ENCODE measurements around the gene OR6P1.

OR6P1 gene, protein sequence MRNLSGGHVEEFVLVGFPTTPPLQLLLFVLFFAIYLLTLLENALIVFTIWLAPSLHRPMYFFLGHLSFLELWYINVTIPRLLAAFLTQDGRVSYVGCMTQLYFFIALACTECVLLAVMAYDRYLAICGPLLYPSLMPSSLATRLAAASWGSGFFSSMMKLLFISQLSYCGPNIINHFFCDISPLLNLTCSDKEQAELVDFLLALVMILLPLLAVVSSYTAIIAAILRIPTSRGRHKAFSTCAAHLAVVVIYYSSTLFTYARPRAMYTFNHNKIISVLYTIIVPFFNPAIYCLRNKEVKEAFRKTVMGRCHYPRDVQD

DNA sequence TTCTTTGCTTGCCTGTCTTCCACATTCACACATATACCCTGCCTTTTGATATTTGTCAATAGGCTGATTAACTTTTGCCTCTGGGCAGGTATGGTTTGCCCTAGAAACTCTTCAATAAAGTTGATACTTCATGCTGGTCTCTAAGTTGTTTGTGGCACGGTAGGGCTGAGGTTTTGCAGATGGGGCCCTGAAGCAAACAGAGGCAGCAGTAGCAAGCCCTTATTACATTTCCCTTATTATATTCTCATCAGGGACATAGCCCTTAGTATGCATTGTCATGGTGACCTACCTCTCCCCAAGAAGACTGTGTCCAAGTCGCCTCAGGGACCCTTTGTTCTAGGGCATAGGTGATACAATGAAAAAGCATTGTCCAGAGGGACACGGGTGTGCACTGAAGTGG is at the start of gene OR6P1:
TSS of gene OR6P1 (minus strand) at position 101 of the 400 bp plus-strand sequence. CDS start 6,976 bp downstream, outside the sequence.
- DNase-seq (ENCODE audit: low spot score), result no peak
- TF ChIP-seq, protein P1, sequence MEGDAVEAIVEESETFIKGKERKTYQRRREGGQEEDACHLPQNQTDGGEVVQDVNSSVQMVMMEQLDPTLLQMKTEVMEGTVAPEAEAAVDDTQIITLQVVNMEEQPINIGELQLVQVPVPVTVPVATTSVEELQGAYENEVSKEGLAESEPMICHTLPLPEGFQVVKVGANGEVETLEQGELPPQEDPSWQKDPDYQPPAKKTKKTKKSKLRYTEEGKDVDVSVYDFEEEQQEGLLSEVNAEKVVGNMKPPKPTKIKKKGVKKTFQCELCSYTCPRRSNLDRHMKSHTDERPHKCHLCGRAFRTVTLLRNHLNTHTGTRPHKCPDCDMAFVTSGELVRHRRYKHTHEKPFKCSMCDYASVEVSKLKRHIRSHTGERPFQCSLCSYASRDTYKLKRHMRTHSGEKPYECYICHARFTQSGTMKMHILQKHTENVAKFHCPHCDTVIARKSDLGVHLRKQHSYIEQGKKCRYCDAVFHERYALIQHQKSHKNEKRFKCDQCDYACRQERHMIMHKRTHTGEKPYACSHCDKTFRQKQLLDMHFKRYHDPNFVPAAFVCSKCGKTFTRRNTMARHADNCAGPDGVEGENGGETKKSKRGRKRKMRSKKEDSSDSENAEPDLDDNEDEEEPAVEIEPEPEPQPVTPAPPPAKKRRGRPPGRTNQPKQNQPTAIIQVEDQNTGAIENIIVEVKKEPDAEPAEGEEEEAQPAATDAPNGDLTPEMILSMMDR (IDR thresholded peaks at IDR 0.05; ENCODE audit: extremely low read depth, missing control alignments), result no peak

DNA sequence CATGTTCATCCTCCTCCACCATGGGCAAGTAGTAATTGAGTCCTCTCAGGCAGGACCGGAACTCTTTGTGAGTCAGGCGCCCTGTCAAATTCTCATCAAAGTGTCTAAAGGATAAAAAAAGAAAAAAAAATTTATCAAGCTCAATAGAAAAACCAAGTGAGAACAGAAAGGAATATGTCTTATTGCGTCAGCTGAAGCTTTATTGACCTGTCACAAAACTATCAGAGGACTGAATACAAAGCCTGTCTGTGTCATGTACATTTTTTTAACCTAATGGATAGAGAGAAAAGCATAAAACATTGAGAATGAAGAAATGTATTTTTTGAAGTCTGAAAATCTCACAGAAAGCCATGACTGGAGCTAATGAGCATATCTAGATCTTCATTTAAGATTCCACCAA is 43.4 kb upstream of the OR6P1 start:
- DNase-seq (ENCODE audit: low spot score), result no peak
- TF ChIP-seq, protein P1 (IDR thresholded peaks at IDR 0.05; ENCODE audit: extremely low read depth, missing control alignments), result no peak

DNA sequence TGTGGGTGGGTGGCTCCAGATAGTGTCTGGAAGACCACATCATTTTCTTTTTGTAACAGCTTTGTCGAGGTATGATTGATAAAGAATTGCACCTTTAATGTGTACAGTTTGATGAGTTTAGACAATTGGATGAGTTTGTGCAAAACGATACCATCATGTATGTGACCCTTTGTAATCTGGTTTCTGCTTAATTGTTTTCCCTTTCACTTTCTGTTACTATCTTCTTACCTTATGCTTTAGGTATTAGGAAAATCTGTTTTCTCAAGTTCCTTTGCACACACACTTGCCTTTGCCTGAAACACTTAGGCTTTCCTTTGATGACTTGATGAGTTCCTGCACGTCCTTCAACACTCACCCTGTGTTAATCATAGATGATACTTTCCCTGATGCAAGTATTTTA is 41.5 kb upstream of the OR6P1 start:
- DNase-seq (ENCODE audit: low spot score), result no peak
- TF ChIP-seq, protein P1 (IDR thresholded peaks at IDR 0.05; ENCODE audit: extremely low read depth, missing control alignments), result no peak

DNA sequence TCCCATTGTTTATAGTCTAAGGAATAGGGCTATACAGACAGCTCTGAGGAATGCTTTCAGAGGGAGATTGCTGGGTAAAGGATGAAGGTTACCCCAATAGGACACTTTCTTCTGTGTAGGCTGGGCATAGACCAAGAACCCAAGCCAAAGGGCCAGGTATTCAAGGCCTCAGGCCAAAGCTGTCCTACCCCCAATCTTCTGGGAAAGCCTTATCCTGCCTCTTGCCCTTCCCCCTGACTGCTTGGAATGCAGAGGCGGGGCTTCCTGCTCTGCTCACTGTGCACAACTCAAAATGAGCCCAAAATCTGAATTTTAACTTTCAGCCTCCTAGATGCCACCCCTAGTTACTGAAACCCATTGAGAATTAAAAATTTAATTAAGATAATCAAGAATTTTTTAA is 36.9 kb upstream of the OR6P1 start:
- DNase-seq (ENCODE audit: low spot score), result no peak
- TF ChIP-seq, protein P1 (IDR thresholded peaks at IDR 0.05; ENCODE audit: extremely low read depth, missing control alignments), result no peak

DNA sequence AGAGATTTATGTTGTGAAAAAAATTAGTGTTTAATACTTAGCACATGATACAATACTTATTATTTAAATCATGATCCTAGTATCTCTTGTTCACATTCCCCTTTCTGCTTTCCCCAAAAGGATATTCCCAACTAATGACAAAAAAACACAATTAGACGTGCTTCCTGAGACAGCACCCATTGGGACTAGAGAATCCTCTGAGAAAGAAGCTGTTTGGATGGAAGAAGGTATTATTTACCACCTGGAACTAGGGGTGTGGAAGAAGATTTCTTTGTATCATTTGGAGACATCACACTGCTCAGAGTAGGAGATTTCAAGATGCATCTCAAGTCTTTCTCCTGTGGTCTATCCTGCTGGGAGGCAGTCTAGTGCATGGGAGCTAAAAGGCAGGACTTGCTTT is 34.6 kb upstream of the OR6P1 start, which contains the start of gene OR10Z1:
TSS of gene OR10Z1 (plus strand) at position 301 of the 400 bp plus-strand sequence. CDS start 1,171 bp downstream, outside the sequence.
- TF ChIP-seq, protein P1 (IDR thresholded peaks at IDR 0.05; ENCODE audit: extremely low read depth, missing control alignments), result no peak
- DNase-seq (ENCODE audit: low spot score), result no peak

DNA sequence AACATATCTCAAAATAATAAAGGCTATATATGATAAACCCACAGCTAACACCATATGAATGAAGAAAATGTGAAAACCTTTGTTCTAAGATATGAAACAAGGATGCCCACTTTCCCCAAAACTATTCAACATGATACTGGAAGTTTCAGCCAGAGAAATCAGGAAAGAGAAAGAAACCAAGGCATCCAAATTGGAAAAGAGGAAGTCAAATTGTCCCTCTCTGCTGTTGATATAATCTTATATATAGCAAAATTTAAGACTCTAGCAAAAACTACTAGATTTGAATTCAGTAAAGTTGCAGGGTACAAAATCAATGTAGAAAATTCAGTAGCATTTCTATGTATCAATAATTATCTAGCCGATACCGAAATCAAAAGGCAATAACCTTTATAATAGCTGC is 30.4 kb upstream of the OR6P1 start:
- TF ChIP-seq, protein P1 (IDR thresholded peaks at IDR 0.05; ENCODE audit: extremely low read depth, missing control alignments), result no peak
- no peak for DNase-seq (ENCODE audit: low spot score)

DNA sequence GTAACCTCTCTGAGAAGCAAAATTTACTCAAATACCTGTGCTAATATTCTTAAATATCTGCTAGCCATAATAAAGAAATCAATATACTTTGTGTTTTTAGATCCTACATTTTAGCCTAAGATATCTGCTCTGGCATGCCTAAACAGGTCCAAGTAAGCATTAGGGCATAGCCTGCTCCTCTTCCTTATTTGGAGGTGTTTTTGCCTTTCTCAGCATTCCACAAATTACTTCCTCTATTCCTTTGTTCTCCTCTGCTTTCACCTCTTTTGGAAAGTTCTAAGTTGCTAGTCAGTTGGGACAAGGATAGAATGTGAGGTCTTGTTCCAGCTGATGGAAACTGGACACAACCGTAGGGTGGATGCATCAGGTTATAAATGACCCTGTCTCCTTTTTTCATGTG is 16.6 kb upstream of the OR6P1 start:
- DNase-seq (ENCODE audit: low spot score), result no peak
- TF ChIP-seq, protein P1 (IDR thresholded peaks at IDR 0.05; ENCODE audit: extremely low read depth, missing control alignments), result no peak

Measured in GM20000 (cell line).